Ishikawa (cell line): ENCODE results near the gene AVEN.

Experiments used
- EP300 ChIP-seq: IDR thresholded peaks from 2 replicates; pipeline ENCODE4 v1.6.1; 2012; ENCODE audit warnings: borderline replicate concordance
- MAX ChIP-seq: IDR thresholded peaks from 2 replicates; pipeline ENCODE4 v1.6.1; 2012
- NFIC ChIP-seq: IDR thresholded peaks from 2 replicates; pipeline ENCODE4 v1.6.1; 2012
- YY1 ChIP-seq: IDR thresholded peaks from 2 replicates; pipeline ENCODE4 v1.6.1; 2012; ENCODE audit warnings: low read depth
- TF ChIP-seq, protein P1 (sequence below): IDR thresholded peaks from 2 replicates; pipeline ENCODE4 v1.6.1; 2012
- TF ChIP-seq, protein P2 (sequence below): IDR thresholded peaks from 2 replicates; pipeline ENCODE4 v1.6.1; 2012; ENCODE audit warnings: low read depth, mild to moderate bottlenecking

GRCh38 chr15:33844186-33844585 lies 194.8 kb downstream of the AVEN start:
- TF ChIP-seq NFIC (no peak), MAX (no peak), YY1 (no peak), EP300 (no peak)
- TF ChIP-seq, protein P1, sequence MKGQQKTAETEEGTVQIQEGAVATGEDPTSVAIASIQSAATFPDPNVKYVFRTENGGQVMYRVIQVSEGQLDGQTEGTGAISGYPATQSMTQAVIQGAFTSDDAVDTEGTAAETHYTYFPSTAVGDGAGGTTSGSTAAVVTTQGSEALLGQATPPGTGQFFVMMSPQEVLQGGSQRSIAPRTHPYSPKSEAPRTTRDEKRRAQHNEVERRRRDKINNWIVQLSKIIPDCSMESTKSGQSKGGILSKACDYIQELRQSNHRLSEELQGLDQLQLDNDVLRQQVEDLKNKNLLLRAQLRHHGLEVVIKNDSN = no peak
- TF ChIP-seq, protein P2, sequence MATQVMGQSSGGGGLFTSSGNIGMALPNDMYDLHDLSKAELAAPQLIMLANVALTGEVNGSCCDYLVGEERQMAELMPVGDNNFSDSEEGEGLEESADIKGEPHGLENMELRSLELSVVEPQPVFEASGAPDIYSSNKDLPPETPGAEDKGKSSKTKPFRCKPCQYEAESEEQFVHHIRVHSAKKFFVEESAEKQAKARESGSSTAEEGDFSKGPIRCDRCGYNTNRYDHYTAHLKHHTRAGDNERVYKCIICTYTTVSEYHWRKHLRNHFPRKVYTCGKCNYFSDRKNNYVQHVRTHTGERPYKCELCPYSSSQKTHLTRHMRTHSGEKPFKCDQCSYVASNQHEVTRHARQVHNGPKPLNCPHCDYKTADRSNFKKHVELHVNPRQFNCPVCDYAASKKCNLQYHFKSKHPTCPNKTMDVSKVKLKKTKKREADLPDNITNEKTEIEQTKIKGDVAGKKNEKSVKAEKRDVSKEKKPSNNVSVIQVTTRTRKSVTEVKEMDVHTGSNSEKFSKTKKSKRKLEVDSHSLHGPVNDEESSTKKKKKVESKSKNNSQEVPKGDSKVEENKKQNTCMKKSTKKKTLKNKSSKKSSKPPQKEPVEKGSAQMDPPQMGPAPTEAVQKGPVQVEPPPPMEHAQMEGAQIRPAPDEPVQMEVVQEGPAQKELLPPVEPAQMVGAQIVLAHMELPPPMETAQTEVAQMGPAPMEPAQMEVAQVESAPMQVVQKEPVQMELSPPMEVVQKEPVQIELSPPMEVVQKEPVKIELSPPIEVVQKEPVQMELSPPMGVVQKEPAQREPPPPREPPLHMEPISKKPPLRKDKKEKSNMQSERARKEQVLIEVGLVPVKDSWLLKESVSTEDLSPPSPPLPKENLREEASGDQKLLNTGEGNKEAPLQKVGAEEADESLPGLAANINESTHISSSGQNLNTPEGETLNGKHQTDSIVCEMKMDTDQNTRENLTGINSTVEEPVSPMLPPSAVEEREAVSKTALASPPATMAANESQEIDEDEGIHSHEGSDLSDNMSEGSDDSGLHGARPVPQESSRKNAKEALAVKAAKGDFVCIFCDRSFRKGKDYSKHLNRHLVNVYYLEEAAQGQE = no peak
